ENCODE data around the gene SYNE4.
"Not testable (repeated sequence)": the region's sequence is repeated elsewhere in the genome, so short reads cannot be mapped to it uniquely, and the experiment has no call there.

The SYNE4 gene

DNA sequence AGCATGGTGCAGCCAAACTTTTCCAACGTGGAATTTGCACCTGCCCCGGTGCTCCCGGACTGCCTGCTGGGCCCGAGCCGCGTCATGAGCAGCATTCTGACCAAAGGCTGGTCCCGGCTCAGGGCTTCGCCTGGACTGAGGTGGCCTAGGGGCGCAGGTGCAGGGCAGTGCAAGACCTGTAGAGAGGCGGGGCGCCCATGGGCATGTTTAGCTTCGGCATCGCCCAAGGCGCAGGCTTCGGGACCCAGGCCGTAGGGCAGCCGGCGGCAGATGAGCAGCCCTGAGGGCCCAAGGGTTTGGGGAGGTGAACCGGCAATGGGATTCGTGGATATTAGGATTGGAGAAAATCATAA is 48.7 kb downstream of the SYNE4 start:
- FAIRE-seq (no peak), DNase-seq (ENCODE audit: extremely low spot score, insufficient read length, low read depth) (no peak)

DNA sequence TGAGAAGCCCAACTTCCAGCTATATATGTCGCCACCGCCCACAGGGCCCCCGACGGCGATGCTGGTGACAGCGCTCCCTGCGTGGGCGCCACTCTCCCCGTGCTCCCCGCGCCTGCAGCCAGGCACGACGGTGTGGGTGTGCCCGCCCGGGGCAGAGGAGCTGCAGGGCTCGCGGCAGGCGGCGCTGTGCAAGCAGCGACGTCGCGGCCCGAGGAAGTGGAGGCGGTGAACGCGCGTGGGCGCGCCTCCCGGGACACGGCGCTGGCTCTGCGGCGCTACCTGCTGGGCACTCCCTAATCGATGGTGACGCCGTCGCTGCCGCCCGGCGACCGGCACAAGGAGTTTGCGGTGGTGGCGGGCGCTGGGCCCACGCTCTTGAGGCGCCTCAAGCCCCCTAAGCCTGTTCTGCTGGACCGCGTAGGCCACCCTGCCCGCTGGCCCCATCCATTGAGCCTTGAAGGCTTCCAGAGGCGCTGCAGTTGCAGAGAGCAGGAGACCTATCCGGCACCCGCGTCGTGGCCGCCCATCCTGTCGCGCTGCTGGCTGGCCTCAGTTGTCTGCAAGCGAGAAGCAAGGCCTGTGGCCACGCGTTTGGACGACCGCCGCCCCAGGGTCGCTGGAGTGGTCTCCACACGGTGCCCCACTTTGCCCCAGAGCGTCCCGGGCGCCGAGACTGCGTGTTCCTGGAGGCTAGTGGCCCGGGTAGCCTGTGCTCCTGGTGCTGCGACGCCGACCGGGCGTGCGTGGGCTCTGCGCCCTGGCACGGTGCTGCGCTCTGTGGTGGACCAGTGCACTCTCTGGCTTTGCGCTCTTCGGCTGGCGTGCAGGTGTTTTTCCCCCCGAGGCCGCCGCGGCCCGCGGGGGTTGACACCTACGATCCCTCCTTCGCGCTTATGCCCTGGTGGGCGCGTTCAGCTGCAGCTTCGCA is 49.3 kb downstream of the SYNE4 start:
- DNase-seq (ENCODE audit: extremely low spot score, insufficient read length, low read depth) = no peak
- no peak for FAIRE-seq

DNA sequence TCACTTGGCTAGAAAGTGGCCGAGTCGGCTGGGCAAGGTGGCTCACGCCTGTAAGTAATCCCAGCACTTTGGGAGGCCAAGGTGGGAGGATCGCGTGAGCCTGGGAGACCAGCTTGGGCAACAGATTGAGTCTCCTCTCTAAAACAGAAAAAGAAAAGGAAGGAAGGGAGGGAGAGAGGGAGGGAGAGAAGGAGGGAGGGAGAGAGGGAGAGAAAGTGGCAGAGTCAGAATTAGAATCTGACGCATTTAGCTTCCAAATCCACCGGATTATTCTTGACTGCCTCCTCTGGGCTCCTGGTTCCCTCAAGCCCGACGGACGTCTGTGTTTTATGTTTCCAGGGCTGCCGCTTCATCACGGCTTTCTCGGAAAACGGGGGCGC is 50.0 kb downstream of the SYNE4 start:
- no peak for DNase-seq (ENCODE audit: extremely low spot score, insufficient read length, low read depth)

DNA sequence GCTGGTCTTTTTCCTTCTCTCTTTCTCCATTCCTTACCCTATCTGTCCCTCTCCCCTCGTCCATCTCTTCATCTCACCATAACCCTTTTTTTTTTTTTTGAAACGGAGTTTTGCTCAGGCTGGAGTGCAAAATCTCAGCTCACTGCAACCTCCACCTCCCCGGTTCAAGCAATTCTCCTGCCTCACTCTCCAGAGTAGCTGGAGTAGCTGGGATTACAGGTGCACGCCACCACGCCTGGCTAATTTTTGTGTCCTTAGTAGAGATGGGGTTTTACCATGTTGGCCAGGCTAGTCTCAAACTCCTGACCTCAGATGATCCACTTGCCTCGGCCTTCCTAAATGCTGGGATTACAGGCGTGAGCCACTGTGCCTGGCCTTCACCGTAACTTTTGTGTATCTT is 51.2 kb downstream of the SYNE4 start:
- not testable (repeated sequence) for DNase-seq (ENCODE audit: extremely low spot score, insufficient read length, low read depth); FAIRE-seq

More for the DNA sequence above, 50.0 kb downstream of the SYNE4 start:
- FAIRE-seq = no peak

DNA sequence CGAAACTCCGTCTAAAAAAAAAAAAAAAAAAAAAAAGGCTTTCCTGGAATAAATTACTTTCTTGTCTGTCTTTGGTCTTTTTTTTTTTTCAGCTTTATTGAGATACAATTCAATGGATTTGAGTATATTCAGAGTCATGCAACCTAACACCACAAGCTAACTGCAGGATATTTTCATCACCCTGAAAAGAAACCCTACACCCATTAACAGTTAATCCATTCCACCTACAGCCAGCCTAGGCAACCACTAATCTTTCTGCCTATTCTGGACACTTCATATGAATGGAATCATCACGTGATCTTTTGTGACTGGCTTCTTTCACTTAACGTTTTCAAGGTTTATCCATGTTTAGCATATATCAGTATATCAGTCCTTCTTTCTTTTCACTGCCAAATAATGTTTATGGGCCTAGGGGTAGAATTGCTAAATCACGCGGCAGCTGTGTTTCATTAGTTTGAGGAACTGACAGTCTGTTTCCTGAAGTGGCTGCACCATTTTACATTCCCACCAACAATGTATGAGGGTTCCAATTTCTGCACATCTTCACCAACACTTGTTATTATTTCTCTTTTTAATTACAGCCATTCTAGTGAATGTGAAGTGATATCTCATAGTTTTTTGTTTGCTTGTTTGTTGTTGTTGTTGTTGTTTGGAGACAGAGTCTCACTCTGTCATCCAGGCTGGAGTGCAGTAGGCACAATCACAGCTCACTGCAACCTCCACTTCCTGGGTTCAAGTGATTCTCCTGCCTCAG is 52.6 kb downstream of the SYNE4 start:
- FAIRE-seq = no peak
- no peak for DNase-seq (ENCODE audit: extremely low spot score, insufficient read length, low read depth)
